AG20443 (cell line): ENCODE results near the gene TTC32.
"Not testable (repeated sequence)": the region's sequence is repeated elsewhere in the genome, so short reads cannot be mapped to it uniquely, and the experiment has no call there.

ENCODE experiments used
- DNase-seq: peaks from one replicate; pipeline ENCODE4 v3.0.0; 2012; ENCODE audit warnings: low spot score, mixed read lengths

TTC32 gene

DNA sequence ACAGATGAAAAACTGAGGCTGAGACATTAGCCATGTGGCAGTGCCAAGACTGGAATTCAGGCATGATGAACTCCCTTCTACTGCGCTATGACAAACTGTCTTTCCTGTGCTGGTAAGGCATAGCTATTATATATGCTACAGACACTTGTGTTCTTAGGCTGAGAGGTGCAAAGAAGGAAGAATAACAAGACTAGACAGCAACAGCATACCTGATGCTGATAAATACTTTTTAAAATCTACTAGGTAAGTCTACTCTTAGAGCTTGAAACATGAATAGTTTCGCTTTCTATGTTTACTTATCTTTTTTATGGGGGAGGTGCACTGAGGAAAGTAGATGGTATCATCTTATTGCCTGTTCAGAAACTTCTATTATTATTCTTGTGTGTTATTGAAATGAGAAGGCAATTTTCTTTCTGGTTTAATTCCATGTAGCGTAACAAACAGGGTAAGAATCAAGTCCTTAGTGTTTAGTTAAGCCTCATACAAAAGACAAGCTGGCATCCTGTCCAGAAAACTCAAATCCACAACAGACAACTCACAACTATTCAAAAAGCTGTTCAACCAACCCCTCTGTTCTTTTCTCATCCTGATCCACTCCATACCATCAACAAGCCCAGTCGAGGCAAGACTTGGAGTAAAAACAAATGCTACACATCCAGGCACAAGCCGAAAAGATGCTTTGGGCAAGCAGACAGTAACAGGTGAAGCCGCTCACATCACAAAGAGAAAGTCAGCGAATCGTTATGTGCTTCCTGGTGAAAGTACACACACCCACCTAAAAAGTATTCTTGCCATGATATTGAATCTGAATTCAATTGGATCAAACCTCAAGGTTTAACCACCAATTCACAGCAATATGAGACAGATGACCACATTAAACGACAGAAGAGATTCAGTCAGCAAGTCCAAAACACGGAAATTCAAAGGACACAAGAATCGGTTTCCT, 1.5 kb downstream of the TTC32 start:
- peak; percentile 6 for DNase-seq

DNA sequence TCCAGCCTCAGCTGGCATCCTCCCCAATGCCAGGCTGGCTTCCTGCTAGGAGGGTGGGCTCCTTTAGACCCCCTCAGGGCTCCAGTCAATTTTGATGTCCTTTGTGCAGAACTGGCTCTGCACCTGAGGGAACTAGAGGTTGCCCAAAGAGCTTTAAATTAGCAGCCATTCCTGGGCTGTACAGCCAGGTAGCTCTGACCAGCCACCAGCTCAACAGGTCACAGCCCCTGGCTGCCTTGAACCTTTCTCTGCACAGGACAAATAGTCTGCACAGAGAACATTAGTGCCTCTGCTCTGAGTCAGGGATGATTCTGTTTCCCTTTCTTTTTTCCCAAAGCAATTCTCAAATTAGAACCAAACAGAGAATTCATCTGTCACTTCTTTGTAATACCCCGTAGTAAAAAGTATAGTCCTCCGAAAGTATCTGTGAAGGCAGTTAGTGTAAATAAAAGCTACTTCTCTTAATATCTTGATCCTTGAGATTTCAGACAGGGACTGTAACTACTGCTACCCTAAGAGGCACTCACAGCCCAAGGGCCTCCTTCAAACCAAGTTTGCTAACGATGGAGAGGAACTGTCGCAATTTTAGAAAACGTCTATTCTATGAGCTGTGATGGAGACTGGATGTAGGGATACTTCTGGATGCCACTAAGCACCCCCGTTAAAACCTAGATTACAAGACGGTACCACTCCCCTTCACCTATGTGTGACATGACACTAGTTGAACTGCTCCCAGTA, 3.0 kb downstream of the TTC32 start:
- peak; percentile 8 for DNase-seq

DNA sequence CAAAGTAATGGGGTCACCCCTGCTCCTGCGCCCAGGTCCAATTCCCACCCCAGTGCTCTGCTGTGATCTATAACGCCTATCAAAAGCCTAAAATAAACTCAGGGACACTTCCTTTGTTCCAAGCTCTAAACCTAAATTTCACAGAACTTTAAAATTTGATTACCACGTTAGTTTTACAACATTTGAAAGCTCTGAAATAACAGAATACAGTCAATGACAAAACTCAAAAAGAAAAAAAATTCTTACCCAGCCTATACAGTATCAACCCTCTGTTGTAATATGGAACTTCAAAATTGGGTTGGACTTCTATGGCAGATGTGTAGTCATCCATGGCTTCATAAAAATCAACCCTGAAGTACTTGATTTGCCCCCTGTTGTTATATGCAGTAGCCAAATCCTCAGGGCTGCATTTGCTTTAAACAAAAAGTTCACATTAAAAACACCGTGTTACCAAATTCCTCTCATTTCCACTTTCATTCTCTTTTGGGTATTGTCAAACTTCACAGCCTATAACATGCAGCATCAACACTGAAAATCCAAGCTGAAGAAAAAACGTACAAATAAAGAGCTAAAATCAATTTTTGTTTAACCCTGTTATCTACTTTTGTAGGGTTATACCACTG, 4.0 kb downstream of the TTC32 start:
- DNase-seq: peak; percentile 1

DNA sequence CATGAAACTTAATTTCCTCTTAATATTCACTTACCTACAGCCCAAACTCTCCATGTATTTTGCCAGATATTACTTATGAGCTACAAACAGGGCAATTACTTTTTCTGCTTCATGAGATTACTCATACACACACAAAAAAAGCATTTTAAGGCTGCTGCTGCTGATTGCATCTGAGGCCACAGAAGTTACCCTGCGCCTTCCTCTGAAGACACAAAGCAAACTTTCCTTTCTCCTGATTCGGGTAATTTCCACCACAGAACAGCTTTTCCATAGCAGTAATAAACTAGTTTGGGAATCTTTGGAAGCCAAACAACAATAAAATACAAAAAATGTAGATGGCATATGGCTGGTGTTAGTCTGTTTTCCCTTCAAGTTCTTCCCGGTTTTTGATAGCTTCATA, 6.2 kb downstream of the TTC32 start:
- peak; percentile 11 for DNase-seq

DNA sequence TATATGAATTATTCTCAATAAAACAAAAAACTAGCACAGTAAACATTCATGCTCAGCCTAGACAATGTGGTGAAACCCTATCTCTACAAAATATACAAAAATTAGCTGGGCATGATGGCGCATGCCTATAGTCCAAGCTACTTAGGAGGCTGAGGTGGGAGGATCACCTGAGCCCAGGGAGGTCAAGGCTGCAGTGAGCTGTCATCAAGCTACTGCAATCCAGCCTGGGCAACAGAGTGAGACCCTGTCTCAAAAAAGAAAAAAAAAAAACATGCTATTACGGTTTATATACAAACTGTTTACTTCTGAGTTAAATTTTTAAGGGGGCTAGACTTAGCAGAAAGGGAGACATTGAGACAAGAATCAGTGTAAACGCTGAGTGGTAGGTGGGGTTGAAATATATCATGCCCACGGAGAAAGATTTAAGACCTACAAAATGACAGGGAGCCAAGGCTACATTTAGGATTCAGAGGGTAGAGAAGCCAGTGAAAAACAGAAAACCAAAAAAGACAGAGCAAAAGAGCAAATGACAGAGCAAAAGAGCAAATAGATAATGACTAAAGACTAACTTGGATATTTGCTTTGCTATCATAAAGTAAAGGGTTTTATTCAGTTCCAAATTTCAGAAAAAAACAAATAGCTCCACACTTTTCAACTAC, 7.5 kb downstream of the TTC32 start:
- DNase-seq: no peak

DNA sequence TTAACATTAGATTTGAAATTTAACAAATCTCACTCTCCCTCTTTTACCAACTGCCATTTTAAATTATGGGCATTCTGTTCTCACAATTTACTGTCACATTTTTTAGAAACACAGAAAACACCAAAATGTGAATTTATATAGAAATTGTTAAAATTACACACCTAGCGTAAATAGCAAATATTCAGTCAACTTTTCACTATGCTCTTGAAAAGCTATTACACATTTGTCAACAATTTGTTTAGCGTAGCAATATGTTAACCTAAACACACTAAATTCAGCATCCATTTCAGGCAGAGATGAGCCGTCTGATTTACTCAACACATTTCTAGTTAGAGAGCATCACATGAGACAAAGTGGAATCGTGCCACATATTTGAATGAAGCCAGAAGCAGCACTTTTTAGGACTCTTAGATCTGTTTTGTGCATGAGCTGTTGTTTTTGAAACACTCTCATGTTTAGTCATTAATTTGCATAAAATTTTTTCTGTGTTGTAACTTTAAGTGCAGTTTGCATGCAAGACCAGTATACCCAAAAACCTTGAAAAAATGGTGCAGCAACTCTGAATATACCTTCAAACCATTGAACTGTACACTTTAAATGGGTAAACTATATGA, 8.2 kb downstream of the TTC32 start:
- DNase-seq: peak; percentile 36

DNA sequence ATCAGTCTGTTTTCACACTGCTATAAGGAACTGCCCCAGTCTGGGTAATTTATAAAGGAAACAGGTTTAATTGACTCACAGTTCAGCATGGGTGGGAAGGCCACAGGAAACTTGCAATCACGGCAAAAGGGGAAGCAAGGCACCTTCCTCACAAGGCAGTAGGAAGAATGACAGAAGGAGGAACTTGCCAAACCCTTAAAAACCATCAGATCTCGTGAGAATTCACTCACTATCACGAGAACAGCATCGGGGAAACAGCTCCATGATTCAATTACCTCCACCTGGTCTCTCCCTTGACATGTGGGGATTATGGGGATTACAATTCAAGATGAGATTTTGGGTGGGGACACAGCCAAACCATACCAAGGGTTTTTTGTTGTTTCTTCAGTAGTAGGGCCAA, 9.8 kb downstream of the TTC32 start:
- DNase-seq: not testable (repeated sequence)

DNA sequence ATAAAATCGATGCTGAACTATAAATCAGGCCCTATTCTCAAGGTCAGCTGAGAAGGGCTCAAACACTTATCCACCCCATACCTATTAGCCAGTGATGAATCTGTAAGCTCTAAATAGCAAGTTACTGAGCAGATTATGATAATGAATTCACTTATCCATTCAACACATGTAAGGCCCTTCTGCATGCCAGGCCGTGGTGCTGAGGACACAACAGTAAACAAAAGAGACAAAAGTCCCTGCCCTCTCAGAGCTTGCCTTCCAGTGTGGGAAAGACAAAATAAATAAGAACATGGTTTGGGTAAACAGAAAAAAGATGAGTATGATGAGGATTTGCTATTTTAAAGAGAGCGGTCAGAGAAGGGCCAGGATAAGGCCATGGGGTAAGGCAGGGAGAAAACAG, 11.7 kb downstream of the TTC32 start:
- no peak for DNase-seq

DNA sequence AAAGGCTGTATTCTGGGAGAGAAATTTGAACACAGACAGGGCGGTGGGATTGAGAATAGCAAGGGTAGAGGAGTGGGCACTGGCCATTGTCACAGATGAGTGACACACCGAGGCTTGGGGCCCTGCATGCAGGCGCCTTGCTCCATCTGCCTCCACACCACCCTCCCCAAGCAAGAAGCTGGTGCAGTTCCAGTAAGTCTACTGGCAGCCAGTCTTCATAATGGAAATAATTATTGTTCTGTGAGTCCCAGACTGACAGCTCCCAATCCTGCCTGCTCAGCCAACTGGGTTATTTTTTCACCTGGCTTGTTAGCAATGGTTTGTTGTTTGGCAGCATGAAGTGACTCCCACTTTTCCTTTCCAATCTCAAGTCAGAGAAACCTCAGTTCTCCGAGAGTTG, 13.0 kb downstream of the TTC32 start:
- DNase-seq: peak; percentile 2

DNA sequence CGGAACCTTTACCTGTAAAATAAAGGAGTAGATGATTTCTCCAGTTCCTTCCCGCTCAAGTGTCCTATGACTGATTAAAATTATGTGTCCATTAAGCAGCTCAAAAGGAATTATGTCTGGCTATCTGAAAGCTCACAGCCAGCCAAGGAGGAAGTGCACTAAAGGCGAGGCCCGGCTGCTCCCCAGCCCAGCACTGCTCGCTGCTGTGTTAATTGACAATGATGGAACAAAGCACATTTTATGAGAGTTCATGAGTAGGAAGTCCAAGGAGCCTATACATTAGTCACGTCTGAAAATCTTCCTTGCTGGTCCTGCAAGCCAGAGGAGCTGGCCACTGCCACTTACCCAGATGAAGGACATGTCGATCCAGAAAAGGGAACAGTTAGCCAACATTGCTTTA, 14.3 kb downstream of the TTC32 start:
- peak; percentile 3 for DNase-seq

DNA sequence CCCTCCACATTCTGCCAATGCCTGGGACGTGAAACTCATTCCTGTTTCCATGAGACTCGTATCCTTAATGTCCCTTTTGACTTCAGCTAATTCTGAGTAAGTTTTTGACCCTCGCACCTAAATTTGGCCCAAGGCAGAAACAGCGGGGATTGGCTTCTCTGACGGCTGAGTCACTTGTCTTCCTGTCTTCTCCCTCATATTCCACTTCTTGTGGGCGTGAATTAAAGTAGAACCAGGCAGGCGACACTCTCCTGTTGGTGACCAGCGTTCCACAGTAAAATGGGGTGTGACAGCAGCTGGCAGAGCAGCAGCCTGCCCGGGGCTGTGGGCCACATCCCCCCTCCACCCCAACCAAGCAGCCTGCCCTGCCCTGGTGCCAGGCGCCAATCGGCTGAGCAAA, 15.5 kb downstream of the TTC32 start:
- peak; percentile 9 for DNase-seq

DNA sequence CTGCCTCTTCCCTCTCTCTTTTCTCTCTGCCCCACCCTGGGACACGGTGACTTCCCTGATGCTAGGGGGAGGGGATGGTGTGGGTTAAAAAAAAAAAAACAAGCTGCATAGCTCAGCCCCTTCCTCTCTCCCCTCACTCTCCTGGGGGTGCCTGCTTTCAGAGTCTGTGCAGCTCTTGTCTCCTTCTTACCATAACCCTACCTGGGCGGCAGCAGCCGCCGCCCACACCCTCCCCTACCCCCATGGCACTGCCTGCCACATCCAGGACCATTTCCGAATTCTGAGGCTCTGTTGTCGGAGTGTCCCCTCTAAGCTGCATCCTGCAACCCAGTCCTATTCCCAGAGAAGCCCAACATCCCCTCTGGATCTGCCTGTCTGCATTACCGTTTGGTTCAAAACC, 16.0 kb downstream of the TTC32 start:
- no peak for DNase-seq

DNA sequence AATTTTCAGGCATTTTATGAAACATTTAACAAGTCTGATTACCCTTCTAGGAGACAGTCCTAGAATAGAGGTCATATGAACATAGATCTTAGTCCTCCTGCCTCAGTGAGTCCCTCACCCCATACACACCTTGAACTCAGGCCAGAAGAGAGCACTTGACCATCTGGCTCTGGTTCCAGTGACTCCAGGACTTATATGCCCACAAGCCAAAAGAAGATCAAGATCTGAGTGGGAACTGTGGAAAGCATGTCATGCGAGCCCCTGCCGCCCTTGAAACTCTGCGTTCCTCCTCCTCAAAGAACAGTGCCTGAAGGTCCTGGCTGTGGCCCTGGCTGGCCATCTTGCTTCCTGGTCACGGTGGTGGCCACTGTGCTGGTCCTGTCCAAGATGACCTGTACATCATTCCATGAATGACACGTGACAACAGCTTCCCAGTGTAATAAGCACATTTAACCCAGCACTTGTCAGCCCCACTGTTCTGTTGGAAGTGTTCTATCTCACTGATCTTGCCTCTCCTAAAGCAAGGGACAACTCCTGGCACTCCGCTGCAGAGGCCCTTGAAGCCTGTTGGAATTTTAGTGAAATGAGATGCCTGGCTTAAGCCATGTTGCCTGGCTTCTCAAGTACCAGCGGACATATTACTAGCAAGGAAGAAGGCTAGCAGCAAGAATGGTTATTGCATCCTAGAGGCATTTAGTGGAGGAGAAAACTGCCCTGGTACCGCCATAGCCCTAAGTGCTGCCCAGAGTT, 17.6 kb downstream of the TTC32 start:
- peak; percentile 2 for DNase-seq

DNA sequence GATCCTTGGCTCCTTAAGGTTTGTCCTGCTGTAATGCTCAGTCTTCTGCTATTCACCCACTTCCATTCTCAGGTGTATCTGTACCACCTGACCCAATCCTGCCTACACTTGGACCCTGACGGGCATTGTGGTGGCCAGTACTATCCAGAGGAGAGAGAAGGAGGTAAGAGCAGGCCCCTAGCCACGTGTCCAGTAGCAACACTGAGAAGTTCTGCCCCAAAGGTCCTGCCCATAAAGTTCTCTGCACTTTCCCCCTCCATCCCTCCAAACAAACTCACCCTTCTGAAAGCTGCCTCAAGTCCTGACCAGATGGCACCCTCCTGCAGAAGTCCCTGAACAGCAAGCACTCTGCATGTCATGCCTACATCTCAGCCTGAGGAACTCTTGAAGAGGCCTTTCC, 18.3 kb downstream of the TTC32 start:
- DNase-seq: peak; percentile 5

DNA sequence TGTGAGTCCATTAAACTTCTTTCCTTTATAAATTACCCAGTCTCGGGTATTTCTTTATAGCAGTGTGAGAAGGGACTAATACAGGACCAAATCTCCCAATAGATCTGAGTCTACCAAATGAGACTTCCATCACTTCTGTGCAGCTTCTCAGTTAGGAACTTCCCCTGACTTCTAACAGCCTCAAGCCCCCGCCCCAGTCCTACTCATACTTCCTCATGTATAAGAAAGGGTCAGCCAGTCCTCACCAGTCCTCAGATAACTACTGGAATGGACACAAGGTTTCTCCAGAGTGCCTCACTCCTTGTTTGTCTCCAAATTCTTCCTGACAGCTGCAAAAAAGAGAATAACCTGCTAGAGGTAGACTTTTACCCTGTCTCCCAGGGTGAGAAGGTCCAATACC, 19.5 kb downstream of the TTC32 start:
- DNase-seq: no peak

DNA sequence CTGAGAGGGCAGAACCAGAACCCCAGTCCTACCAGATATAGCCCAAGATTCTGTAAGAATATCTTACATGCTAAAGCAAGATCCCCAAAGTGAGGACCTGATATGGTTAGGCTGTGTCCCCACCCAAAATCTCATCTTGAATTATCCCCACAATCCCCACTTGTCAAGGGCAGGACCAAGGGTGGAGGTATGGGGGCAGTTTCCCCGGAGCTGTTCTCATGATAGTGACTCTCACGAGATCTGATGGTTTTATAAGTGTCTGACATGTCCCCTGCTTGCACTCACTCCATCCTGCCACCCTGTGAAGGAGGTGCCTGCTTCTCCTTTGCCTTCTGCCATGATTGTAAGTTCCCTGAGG, 19.9 kb downstream of the TTC32 start:
- DNase-seq: no peak

DNA sequence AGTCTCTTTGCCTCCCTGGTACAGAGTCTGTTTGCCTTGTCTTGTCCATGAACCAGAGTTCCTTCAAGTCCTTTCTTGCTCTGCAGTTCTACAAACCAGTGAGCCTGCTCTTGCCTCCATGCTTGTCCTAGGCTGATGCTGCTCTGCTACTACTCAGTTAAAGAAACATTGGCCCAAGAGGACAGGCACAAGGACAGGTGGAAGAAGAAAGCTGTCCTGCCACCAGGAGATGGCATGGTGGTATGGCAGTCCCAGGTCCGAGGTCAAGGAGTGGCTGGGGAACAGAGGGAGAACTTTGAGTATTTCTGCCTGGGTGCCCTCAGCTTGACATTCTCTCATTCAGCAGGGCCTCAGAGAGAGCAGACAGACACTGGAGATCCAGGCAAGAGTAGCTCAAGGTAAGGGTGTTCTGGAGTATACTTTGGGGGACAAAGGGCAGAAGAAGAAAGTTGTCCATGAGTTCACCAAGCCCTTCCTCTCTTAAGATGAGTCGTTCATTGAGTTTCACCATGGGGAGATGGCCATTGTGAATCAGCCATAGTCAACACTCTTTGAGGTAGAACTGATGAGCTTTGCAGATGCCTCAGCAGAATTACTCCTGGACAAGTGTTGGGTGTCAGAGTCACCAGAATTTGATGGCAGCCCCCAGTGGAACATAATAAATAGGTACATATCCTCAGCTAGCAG, 20.4 kb downstream of the TTC32 start:
- DNase-seq: no peak

DNA sequence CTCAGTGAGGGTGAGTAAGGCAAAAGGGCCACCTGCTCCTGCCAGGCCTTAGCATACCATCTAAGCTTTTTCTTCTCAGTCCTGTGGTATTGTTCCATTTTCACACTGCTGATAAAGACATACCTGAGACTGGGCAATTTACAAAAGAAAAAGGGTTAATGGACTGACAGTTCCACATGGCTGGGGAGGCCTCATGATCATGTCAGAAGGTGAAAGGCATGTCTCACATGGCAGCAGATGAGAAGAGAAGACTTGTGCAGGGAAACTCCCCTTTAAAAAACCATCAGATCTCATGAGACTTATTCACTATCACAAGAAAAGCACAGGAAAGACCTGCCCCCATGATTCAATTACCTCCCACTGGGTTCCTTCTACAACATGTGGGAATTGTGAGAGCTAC, 21.6 kb downstream of the TTC32 start:
- DNase-seq: not testable (repeated sequence)

DNA sequence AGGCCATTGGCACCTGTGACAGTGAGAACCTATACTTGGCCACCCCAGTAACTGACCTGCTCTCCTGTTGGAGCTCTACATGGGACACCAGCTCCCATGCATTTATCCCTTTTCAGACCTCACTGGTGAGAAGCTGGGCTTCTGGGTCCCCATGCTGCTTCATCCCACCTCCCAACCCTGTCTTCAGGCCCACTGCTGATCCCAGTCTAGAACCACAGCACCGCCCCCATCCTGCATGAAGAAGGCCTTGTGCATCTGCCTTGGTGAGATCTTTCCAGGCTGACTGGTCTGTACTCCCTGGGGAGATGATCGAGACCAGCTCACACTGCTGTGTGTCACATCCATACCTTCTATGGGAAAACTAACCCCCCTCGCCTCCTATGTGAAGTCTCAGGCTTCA, 22.7 kb downstream of the TTC32 start:
- no peak for DNase-seq

DNA sequence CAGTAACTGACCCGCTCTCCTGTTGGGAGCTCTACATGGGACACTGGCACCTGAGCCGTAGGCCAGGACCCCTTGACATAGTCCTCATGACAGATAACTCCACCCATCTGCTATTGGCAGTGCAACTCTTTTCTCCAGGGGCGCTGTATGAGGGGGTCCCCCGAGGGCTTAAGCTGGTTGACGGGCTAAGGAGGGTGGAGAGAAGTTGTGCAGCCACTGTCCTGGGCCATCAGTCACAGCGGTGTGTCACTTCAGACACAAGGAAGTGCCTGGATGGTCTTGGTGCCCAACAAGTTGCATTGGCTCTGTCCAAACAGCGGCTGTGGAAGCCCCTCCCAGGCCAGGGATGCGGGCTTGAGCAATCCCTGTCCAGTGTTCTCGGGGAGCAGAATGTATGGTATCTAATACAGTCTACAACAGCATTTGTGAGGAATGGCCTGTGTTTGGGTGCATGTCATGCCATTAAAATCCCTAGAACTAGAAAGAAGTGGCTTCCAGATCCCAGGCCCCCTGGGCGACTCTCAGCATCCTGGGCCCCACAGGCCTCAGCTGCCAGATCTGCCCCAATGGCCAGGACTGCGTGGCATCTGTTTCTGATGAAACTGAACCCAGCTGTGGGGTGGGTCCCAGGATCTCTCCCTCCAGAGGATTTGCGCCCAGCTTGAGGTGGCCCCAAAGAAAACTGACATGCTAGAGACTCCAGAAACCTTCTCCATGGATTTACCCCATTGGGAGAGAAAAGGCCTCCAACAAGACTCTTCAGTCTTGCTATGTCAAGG, 23.3 kb downstream of the TTC32 start:
- no peak for DNase-seq
